ENCODE results near the gene UST. TPM values are rescaled to one million over a fixed set of nuclear protein-coding genes. Genes with fewer than 3 reads are reported as not detected.

Gene UST
- total RNA-seq, 2 experiments from 2014 or later: 1.2 to 1.5 TPM

- no peak for DNase-seq
- TF ChIP-seq CTCF (IDR thresholded peaks at IDR 0.05): no peak
- ATAC-seq: no peak
- intact Hi-C loops (cut with micrococcal nuclease): no loop called here
- no peaks in the 10 kb centered on the region for H3K36me3 Mint-ChIP-seq (ENCODE audit: low read depth)
- no peak overlapping the region for H3K27ac Mint-ChIP-seq
- H3K4me1 Mint-ChIP-seq (ENCODE audit: low read depth): peaks cover 49% of the 10 kb centered on the region
- ChIA-PET POLR2A (interaction anchor here (1.3 kb wide), 1 partner anchor 26 kb away, joined by 4 read pairs; no protein-coding TSS in a partner anchor), CTCF (interaction anchor here (0.6 to 3.7 kb wide), 2 partner anchors 8 to 13 kb away, joined by 3 to 19 read pairs; no protein-coding TSS in a partner anchor)
- H3K4me3 Mint-ChIP-seq: no peak overlapping the region
- no peaks in the 10 kb centered on the region for H3K9me3 Mint-ChIP-seq
- no peaks in the 10 kb centered on the region for H3K27me3 Mint-ChIP-seq
Observed at GRCh38 chr6:149057464-149057840, 310.6 kb downstream of the UST start.

- Mint-ChIP-seq H3K4me3 (peak overlapping the region; percentile 1), H3K4me1 (ENCODE audit: low read depth) (peaks cover 46% of the 10 kb centered on the region), H3K27ac (peak overlapping the region; percentile 84), H3K27me3 (no peaks in the 10 kb centered on the region), H3K9me3 (no peaks in the 10 kb centered on the region), H3K36me3 (ENCODE audit: low read depth) (no peaks in the 10 kb centered on the region)
- ChIA-PET CTCF (interaction anchor here (0.8 to 1.2 kb wide), 3 partner anchors 16 to 23 kb away, joined by 3 to 4 read pairs (median 3); no protein-coding TSS in a partner anchor), POLR2A (interaction anchor here (0.9 to 1.5 kb wide), 2 partner anchors 9 to 28 kb away, joined by 3 read pairs; no protein-coding TSS in a partner anchor)
- DNase-seq (peak; percentile 29), ATAC-seq (no peak)
- intact Hi-C loops (cut with micrococcal nuclease): no loop called here
- TF ChIP-seq CTCF (IDR thresholded peaks at IDR 0.05): no peak
Observed at GRCh38 chr6:149059557-149059956, 312.7 kb downstream of the UST start.

GRCh38 chr6:149060300-149060984 lies 313.6 kb downstream of the UST start:
- peak; percentile 77 for DNase-seq
- ATAC-seq: peak; percentile 93

GRCh38 chr6:149060985-149061760 lies 314.3 kb downstream of the UST start:
- ChIA-PET POLR2A (interaction anchor here (0.7 to 3.3 kb wide), 6 partner anchors 14 to 652 kb away, joined by 3 to 14 read pairs (median 3); no protein-coding TSS in a partner anchor), CTCF (interaction anchor here (0.9 to 9.1 kb wide), 6 partner anchors 15 to 371 kb away, joined by 3 to 61 read pairs (median 11); no protein-coding TSS in a partner anchor)
- Mint-ChIP-seq H3K27me3 (no peaks in the 10 kb centered on the region), H3K36me3 (ENCODE audit: low read depth) (no peaks in the 10 kb centered on the region), H3K4me3 (peak overlapping the region; percentile 60), H3K4me1 (ENCODE audit: low read depth) (peaks cover 47% of the 10 kb centered on the region), H3K9me3 (no peaks in the 10 kb centered on the region), H3K27ac (peak overlapping the region; percentile 84)
- intact Hi-C loops (cut with micrococcal nuclease): no loop called here
- DNase-seq (no peak), ATAC-seq (no peak)
- no peak for TF ChIP-seq CTCF (IDR thresholded peaks at IDR 0.05)

More at GRCh38 chr6:149060300-149060984, 313.6 kb downstream of the UST start:
- no peak for TF ChIP-seq CTCF (IDR thresholded peaks at IDR 0.05)
- peak overlapping the region; percentile 84 for H3K27ac Mint-ChIP-seq
- peaks cover 43% of the 10 kb centered on the region for H3K4me1 Mint-ChIP-seq (ENCODE audit: low read depth)
- no peaks in the 10 kb centered on the region for H3K9me3 Mint-ChIP-seq
- CTCF ChIA-PET: interaction anchor here (2.6 to 9.1 kb wide), 2 partner anchors 16 to 28 kb away, joined by 8 to 61 read pairs; no protein-coding TSS in a partner anchor
- no peaks in the 10 kb centered on the region for H3K27me3 Mint-ChIP-seq
- intact Hi-C loops (cut with micrococcal nuclease): no loop called here
- POLR2A ChIA-PET: interaction anchor here (0.7 to 2.0 kb wide), 7 partner anchors 9 to 653 kb away, joined by 3 to 7 read pairs (median 3); no protein-coding TSS in a partner anchor
- peak overlapping the region; percentile 60 for H3K4me3 Mint-ChIP-seq
- no peaks in the 10 kb centered on the region for H3K36me3 Mint-ChIP-seq (ENCODE audit: low read depth)

Data from activated CD8-positive, alpha-beta T cell treated with anti-CD3 and anti-CD28 coated beads for 36 hours (primary cell).